ENCODE data around the gene MTFR1L.

Gene MTFR1L

DNA sequence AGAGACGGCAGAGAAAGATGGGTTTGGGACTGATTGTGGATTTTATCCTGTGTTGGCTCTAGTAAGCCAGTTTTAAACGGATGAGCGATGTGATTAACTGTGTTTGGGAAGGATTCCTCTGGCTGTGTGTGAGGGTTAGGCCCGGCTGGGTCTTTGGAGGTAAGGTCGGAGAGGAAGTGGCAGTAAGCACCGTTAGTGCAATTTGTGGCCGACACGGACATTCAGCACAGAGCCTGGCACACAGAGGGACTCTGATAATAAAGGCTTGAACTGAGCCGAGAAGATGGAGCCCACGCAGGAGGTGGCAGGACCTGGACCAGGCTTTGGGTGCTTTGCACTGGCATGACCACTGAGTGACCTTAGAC is 1.3 kb downstream of the MTFR1L start:
- TF ChIP-seq CTCF (IDR thresholded peaks at IDR 0.05; ENCODE audit: borderline replicate concordance, control extremely low read depth, extremely low read depth, insufficient read depth, missing control alignments): no peak
- in situ Hi-C loops (cut with MboI; ENCODE audit: low sequenced_read_pairs, unreplicated experiment): loop anchor here (25.0 kb wide), 1 partner anchor 409 kb away; the partner anchor contains the start of gene RHCE
- no peak for DNase-seq (ENCODE audit: low spot score)

GRCh38 chr1:25821630-25822091 is 1.9 kb downstream of the MTFR1L start:
- DNase-seq (ENCODE audit: low spot score): no peak
- in situ Hi-C loops (cut with MboI; ENCODE audit: low sequenced_read_pairs, unreplicated experiment): loop anchor here (25.0 kb wide), 1 partner anchor 409 kb away; the partner anchor contains the start of gene RHCE
- TF ChIP-seq CTCF (IDR thresholded peaks at IDR 0.05; ENCODE audit: borderline replicate concordance, control extremely low read depth, extremely low read depth, insufficient read depth, missing control alignments): no peak

DNA sequence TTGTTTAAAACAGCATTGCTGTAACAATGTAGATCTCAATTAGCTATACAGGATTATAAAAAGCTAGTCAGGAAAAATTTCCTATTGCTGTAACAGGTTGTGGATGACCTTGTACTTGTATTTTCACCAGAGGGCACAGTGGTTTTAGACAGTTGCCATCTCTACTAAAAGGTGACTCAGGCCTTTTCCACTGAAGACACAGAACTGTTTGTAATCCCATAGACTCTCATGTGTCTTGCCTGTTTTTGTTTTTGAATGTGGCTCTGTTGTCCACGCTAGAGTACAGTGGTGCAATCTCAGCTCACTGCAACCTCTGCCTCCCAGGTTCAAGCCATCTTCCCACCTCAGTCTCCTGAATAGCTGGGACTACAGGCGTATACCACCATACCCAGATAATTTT is 5.9 kb downstream of the MTFR1L start:
- in situ Hi-C loops (cut with MboI; ENCODE audit: low sequenced_read_pairs, unreplicated experiment): no loop called here
- no peak for DNase-seq (ENCODE audit: low spot score)
- TF ChIP-seq CTCF (IDR thresholded peaks at IDR 0.05; ENCODE audit: borderline replicate concordance, control extremely low read depth, extremely low read depth, insufficient read depth, missing control alignments): no peak

GRCh38 chr1:25826571-25826970 is 6.8 kb downstream of the MTFR1L start:
- in situ Hi-C loops (cut with MboI; ENCODE audit: low sequenced_read_pairs, unreplicated experiment): no loop called here
- no peak for TF ChIP-seq CTCF (IDR thresholded peaks at IDR 0.05; ENCODE audit: borderline replicate concordance, control extremely low read depth, extremely low read depth, insufficient read depth, missing control alignments)
- DNase-seq (ENCODE audit: low spot score): no peak

DNA sequence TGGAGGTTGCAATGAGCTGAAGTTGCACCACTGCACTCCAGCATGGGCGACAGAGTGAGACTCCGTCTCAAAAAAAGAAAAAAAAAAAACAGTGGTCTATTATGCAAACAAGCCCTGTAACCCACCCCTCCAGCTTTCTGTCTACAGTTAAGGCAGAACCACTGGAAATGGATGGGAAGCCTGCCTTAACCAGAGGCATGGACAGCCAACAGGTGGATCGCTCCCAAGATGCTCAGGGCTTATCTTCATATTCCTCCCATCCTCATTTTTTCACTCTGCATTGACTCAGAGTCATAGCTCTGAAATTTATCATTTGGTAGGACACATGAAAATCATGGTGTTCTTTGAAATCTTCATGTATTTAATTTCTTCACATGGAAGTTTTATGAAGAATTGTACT is 8.7 kb downstream of the MTFR1L start:
- in situ Hi-C loops (cut with MboI; ENCODE audit: low sequenced_read_pairs, unreplicated experiment): no loop called here
- no peak for DNase-seq (ENCODE audit: low spot score)
- TF ChIP-seq CTCF (IDR thresholded peaks at IDR 0.05; ENCODE audit: borderline replicate concordance, control extremely low read depth, extremely low read depth, insufficient read depth, missing control alignments): no peak

GRCh38 chr1:25829046-25829445 is 9.3 kb downstream of the MTFR1L start:
- no peak for DNase-seq (ENCODE audit: low spot score)
- in situ Hi-C loops (cut with MboI; ENCODE audit: low sequenced_read_pairs, unreplicated experiment): no loop called here
- no peak for TF ChIP-seq CTCF (IDR thresholded peaks at IDR 0.05; ENCODE audit: borderline replicate concordance, control extremely low read depth, extremely low read depth, insufficient read depth, missing control alignments)
